A549 (cell line): ENCODE measurements around the gene NDUFAF3. TPM values are rescaled to one million over a fixed set of nuclear protein-coding genes. Genes with fewer than 3 reads are reported as not detected.

Experiments
- ATAC-seq, 2 experiments: fragments of 200-7000 bp in 1 of 2; fragments of >200 bp in 1 of 2; cut with Nextera tagmentation in 1 of 2; cut with Tn5 transposase in 1 of 2; 3 replicates each; pipeline versions ENCODE4 v1.8.0 to v1.9.1; 2018 to 2020; ENCODE audit warnings: mild to moderate bottlenecking in 1 of 2, moderate library complexity in 1 of 2
- CTCF ChIA-PET: fragments of 300-600 bp; sonication (Branson Sonifier 250); formaldehyde crosslinking; extraction: SDS; loops from one replicate; lab custom pipeline; 2021; ENCODE audit warnings: antibody characterized with exemption, inconsistent platforms; lab: Yijun Ruan, JAX
- POLR2A ChIA-PET: fragments of 350-600 bp; formaldehyde crosslinking; extraction: SDS; loops from one replicate; lab custom pipeline; 2021; ENCODE audit warnings: antibody characterized with exemption, inconsistent platforms; lab: Yijun Ruan, JAX
- DNase-seq, 2 experiments: peaks; one replicate each; pipeline versions ENCODE4 v3.0.0 to v3.0.0-alpha.2; 2011 to 2016; ENCODE audit warnings: low read depth in 1 of 2, low spot score in 1 of 2
- FAIRE-seq: peaks from 2 replicates; lab custom pipeline; 2011; peaks lifted over from hg19 to GRCh38; lab: Jason Lieb, UNC
- H3K27ac ChIP-seq, 2 experiments: fragments of >200 bp; sonication (Bioruptor Twin); formaldehyde crosslinking; 3 replicates each; pipeline ENCODE4 v1.5.1; 2016 to 2017
- H3K4me1 ChIP-seq: fragments of >200 bp; sonication (Bioruptor Twin); formaldehyde crosslinking; 3 replicates; pipeline ENCODE4 v1.6.1; 2016
- H3K4me2 ChIP-seq: fragments of >200 bp; sonication (Bioruptor Twin); formaldehyde crosslinking; 3 replicates; pipeline ENCODE4 v1.6.1; 2016
- H3K4me3 ChIP-seq: fragments of >200 bp; sonication (Bioruptor Twin); formaldehyde crosslinking; 3 replicates; pipeline ENCODE4 v1.5.1; 2016
- H3K9me3 ChIP-seq: fragments of >200 bp; sonication (Bioruptor Twin); formaldehyde crosslinking; 3 replicates; pipeline ENCODE4 v1.6.1; 2016
- BCL3 ChIP-seq: fragments of >200 bp; sonication (Bioruptor Twin); formaldehyde crosslinking; IDR thresholded peaks from 3 replicates; pipeline ENCODE4 v1.6.1; 2016
- BHLHE40 ChIP-seq: IDR thresholded peaks from 2 replicates; pipeline ENCODE4 v1.6.1; 2012; ENCODE audit warnings: low read depth, low read length, inconsistent platforms
- CBX2 ChIP-seq: fragments of 200-600 bp; sonication (generic); IDR thresholded peaks from 2 replicates; pipeline ENCODE4 v1.6.1; 2016; ENCODE audit warnings: low read depth, mild to moderate bottlenecking, borderline replicate concordance
- CEBPB ChIP-seq, 2 experiments: fragments of >200 bp in 1 of 2; sonication (Bioruptor Twin) in 1 of 2; formaldehyde crosslinking in 1 of 2; IDR thresholded peaks; 2 replicates each; pipeline ENCODE4 v1.6.1; 2012 to 2016
- CHD2 ChIP-seq: fragments of 150-350 bp; IDR thresholded peaks from 2 replicates; pipeline ENCODE4 v1.6.1; 2014; ENCODE audit warnings: low read length; ENCODE audit not compliant: partially characterized antibody
- CHD4 ChIP-seq: fragments of 200-600 bp; sonication (generic); IDR thresholded peaks from 2 replicates; pipeline ENCODE4 v1.6.1; 2016; ENCODE audit warnings: antibody characterized with exemption, mild to moderate bottlenecking, borderline replicate concordance
- EHF ChIP-seq: fragments of 250-450 bp; sonication (Bioruptor Pico); IDR thresholded peaks from 2 replicates; pipeline ENCODE4 v1.5.0; 2020; ENCODE audit warnings: mild to moderate bottlenecking
- FOSB ChIP-seq: fragments of 250-450 bp; sonication (Bioruptor Pico); IDR thresholded peaks from 2 replicates; pipeline ENCODE4 v1.5.0; 2020; ENCODE audit warnings: mild to moderate bottlenecking, moderate library complexity
- HEYL ChIP-seq: fragments of 250-450 bp; sonication (Bioruptor Pico); IDR thresholded peaks from 2 replicates; pipeline ENCODE4 v1.8.0; 2021; ENCODE audit warnings: mild to moderate bottlenecking, moderate library complexity
- HOXA7 ChIP-seq: fragments of 250-450 bp; sonication (Bioruptor Pico); IDR thresholded peaks from 2 replicates; pipeline ENCODE4 v1.5.0; 2020; ENCODE audit warnings: mild to moderate bottlenecking, moderate library complexity
- HOXB5 ChIP-seq: fragments of 250-450 bp; sonication (Bioruptor Pico); IDR thresholded peaks from 2 replicates; pipeline ENCODE4 v1.5.0; 2020; ENCODE audit warnings: mild to moderate bottlenecking, moderate library complexity
- JUN ChIP-seq, 2 experiments: fragments of >200 bp; sonication (Bioruptor Twin); formaldehyde crosslinking; IDR thresholded peaks; 2 replicates in 1 of 2; 3 replicates in 1 of 2; pipeline ENCODE4 v1.6.1; 2016 to 2017
- JUNB ChIP-seq: fragments of >200 bp; sonication (Bioruptor Twin); formaldehyde crosslinking; IDR thresholded peaks from 2 replicates; pipeline ENCODE4 v1.6.1; 2016
- KDM1A ChIP-seq: fragments of 200-600 bp; sonication (generic); IDR thresholded peaks from 2 replicates; pipeline ENCODE4 v1.6.1; 2016; ENCODE audit warnings: low read depth, mild to moderate bottlenecking
- KDM5A ChIP-seq: fragments of 200-600 bp; sonication (generic); IDR thresholded peaks from 2 replicates; pipeline ENCODE4 v1.6.1; 2016; ENCODE audit warnings: antibody characterized with exemption, mild to moderate bottlenecking
- MAFK ChIP-seq: fragments of 450-650 bp; IDR thresholded peaks from 2 replicates; pipeline ENCODE4 v1.6.1; 2014; ENCODE audit not compliant: partially characterized antibody
- MAX ChIP-seq: IDR thresholded peaks from 2 replicates; pipeline ENCODE4 v1.6.1; 2012
- MYC ChIP-seq: IDR thresholded peaks from 2 replicates; pipeline ENCODE4 v1.6.1; 2012; ENCODE audit warnings: mild to moderate bottlenecking, inconsistent platforms, low read length, improper control_type of control experiment, borderline replicate concordance
- NFE2L2 ChIP-seq: fragments of 150-350 bp; conservative IDR thresholded peaks from 2 replicates; pipeline ENCODE4 v1.6.1; 2014; ENCODE audit warnings: low read length
- POLR2A ChIP-seq: IDR thresholded peaks from 2 replicates; pipeline ENCODE4 v1.6.1; 2012; ENCODE audit warnings: mild to moderate bottlenecking, low read length
- RAD21 ChIP-seq, 2 experiments: fragments of >200 bp in 1 of 2; sonication (Bioruptor Twin) in 1 of 2; formaldehyde crosslinking in 1 of 2; IDR thresholded peaks in 1 of 2; conservative IDR thresholded peaks in 1 of 2; 2 replicates in 1 of 2; 3 replicates in 1 of 2; pipeline ENCODE4 v1.6.1; 2012 to 2018; ENCODE audit warnings: inconsistent platforms in 1 of 2
- RARB ChIP-seq: fragments of 250-450 bp; sonication (Bioruptor Pico); IDR thresholded peaks from 2 replicates; pipeline ENCODE4 v1.8.0; 2021; ENCODE audit warnings: mild to moderate bottlenecking, moderate library complexity
- RCOR1 ChIP-seq: fragments of 150-350 bp; IDR thresholded peaks from 2 replicates; pipeline ENCODE4 v1.6.1; 2014; ENCODE audit warnings: antibody characterized with exemption, low read length, low read depth
- RFX5 ChIP-seq: fragments of 450-650 bp; IDR thresholded peaks from 2 replicates; pipeline ENCODE4 v1.7.1; 2014; ENCODE audit warnings: antibody characterized with exemption, mild to moderate bottlenecking, moderate library complexity
- RNF2 ChIP-seq: fragments of 200-600 bp; sonication (generic); IDR thresholded peaks from 2 replicates; pipeline ENCODE4 v1.6.1; 2016; ENCODE audit warnings: low read depth, mild to moderate bottlenecking, antibody characterized with exemption, moderate library complexity, borderline replicate concordance
- TP53 ChIP-seq: fragments of 250-450 bp; sonication (Bioruptor Pico); IDR thresholded peaks from 2 replicates; pipeline ENCODE4 v1.5.0; 2021; ENCODE audit warnings: mild to moderate bottlenecking, moderate library complexity
- ZNF302 ChIP-seq: fragments of 250-450 bp; sonication (Bioruptor Pico); IDR thresholded peaks from 2 replicates; pipeline ENCODE4 v1.9.0; 2021; ENCODE audit warnings: inconsistent platforms, mild to moderate bottlenecking, moderate library complexity
- ZSCAN20 ChIP-seq: fragments of 250-450 bp; sonication (Bioruptor Pico); IDR thresholded peaks from 2 replicates; pipeline ENCODE4 v1.8.0; 2022; ENCODE audit warnings: mild to moderate bottlenecking, moderate library complexity
- WGBS: methylation state at CpG from one replicate; pipeline ENCODE4 v1.1.6; 2017; ENCODE audit errors: missing lambda C conversion rate; 5-methylcytosine and 5-hydroxymethylcytosine counted together
- polyA plus RNA-seq, 4 experiments: library from polyadenylated mRNA; depleted of rRNA in 3 of 4; stranded (reverse); fragments of >200 nt; fragmentation: RNase III in 1 of 4; extraction: RNeasy Plus Mini Kit Qiagen cat#74134 plus additional on column Dnase treatment in 1 of 4; gene quantifications; 2 replicates in 3 of 4; 3 replicates in 1 of 4; pipeline ENCODE4 v1.2.3, GENCODE V29; 2011 to 2017
- TF ChIP-seq, protein P1 (sequence below): fragments of 150-350 bp; IDR thresholded peaks from 2 replicates; pipeline ENCODE4 v1.6.1; 2014; ENCODE audit warnings: low read depth, mild to moderate bottlenecking, low read length
- TF ChIP-seq, protein P2 (sequence below): fragments of 450-650 bp; IDR thresholded peaks from 2 replicates; pipeline ENCODE4 v1.6.1; 2014; ENCODE audit warnings: antibody characterized with exemption

NDUFAF3 gene
- polyA plus RNA-seq, 2 of the 4 experiments (the other 2 are of a cell fraction): 44.3 to 71.4 TPM

DNA sequence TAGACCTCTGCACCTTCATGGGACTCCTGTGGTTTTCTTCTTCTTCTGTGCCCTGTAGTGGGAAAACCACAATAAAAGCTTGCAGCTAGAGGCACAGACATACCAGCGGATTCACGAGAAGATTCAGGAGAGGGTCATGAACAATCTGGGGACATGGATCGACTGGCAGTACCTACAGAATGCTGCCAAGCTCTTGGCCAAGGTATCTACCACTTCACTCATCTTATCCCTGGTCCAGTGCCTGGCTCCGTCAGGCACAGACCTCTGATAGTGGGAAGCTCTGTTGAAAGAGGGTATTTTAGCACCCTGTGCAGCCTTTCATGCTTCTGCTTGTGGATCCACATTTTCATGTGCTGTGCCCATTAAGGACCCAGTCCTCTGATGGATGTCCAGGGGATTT is 41.6 kb upstream of the NDUFAF3 start:
- no peak for FAIRE-seq
- POLR2A ChIA-PET: no interaction called here
- TF ChIP-seq EHF (CRISPR knock-in tag) (no peak), HOXA7 (no peak), MAFK (no peak), RARB (no peak), POLR2A (no peak), RNF2 (no peak), CEBPB (IDR thresholded peaks at IDR 0.05) (no peak), BCL3 (no peak), RFX5 (no peak), CHD2 (no peak), NFE2L2 (no peak), MAX (no peak), MYC (no peak), JUN (IDR thresholded peaks at IDR 0.05) (no peak), HOXB5 (CRISPR knock-in tag) (no peak), CBX2 (no peak), RCOR1 (no peak), RAD21 (conservative IDR thresholded peaks at IDR 0.05 in 1 of 2, IDR thresholded peaks at IDR 0.05 in 1 of 2) (no peak)
- TF ChIP-seq, protein P1, sequence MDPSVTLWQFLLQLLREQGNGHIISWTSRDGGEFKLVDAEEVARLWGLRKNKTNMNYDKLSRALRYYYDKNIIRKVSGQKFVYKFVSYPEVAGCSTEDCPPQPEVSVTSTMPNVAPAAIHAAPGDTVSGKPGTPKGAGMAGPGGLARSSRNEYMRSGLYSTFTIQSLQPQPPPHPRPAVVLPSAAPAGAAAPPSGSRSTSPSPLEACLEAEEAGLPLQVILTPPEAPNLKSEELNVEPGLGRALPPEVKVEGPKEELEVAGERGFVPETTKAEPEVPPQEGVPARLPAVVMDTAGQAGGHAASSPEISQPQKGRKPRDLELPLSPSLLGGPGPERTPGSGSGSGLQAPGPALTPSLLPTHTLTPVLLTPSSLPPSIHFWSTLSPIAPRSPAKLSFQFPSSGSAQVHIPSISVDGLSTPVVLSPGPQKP: no peak
- TF ChIP-seq, protein P2, sequence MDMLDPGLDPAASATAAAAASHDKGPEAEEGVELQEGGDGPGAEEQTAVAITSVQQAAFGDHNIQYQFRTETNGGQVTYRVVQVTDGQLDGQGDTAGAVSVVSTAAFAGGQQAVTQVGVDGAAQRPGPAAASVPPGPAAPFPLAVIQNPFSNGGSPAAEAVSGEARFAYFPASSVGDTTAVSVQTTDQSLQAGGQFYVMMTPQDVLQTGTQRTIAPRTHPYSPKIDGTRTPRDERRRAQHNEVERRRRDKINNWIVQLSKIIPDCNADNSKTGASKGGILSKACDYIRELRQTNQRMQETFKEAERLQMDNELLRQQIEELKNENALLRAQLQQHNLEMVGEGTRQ: no peak

DNA sequence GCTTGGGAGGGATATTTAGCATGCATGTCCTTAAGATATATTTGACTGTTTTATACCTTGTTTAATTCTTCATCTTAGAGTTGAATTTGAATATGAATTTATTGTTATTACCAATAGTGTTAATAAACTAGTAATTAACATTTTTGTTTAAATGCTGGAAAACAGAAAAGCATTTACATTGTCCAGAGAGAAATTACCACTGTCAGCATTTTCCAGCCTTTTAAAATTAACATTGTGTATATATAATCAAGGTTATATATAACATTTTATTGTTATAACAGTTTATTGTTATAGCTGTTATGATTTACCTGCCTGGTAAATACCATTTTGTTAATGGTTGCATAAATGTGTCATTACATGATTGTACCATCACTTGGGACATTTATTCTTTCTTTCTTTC is 39.9 kb upstream of the NDUFAF3 start:
- no peak overlapping the region for H3K4me2 ChIP-seq
- ATAC-seq: no peak
- FAIRE-seq: no peak
- peak; percentile 75 for TF ChIP-seq MAFK
- no peak for TF ChIP-seq KDM1A
- no peaks in the 10 kb centered on the region for H3K4me1 ChIP-seq
- ChIA-PET CTCF (interaction anchor here (1.8 kb wide), 1 partner anchor 26 kb away, joined by 4 read pairs; no protein-coding TSS in a partner anchor), POLR2A (no interaction called here)
- no peaks in the 10 kb centered on the region for H3K9me3 ChIP-seq
- no peak overlapping the region for H3K4me3 ChIP-seq
- no peak for DNase-seq
- H3K27ac ChIP-seq: no peak overlapping the region

More for the DNA sequence above, 41.6 kb upstream of the NDUFAF3 start:
- CTCF ChIA-PET: interaction anchor here (1.1 to 1.8 kb wide), 2 partner anchors 28 to 43 kb away, joined by 3 to 4 read pairs; no protein-coding TSS in a partner anchor
- 77% methylated on average over 4 of the region's 4 CpGs for WGBS
- Histone ChIP-seq H3K27ac (no peak overlapping the region), H3K4me2 (no peak overlapping the region), H3K4me1 (no peaks in the 10 kb centered on the region), H3K4me3 (no peak overlapping the region), H3K9me3 (no peaks in the 10 kb centered on the region)
- DNase-seq (no peak), ATAC-seq (no peak; a peak in 1 of 6 replicates)

GRCh38 chr3:48982686-48983085 is 39.2 kb upstream of the NDUFAF3 start:
- Histone ChIP-seq H3K27ac (no peak overlapping the region), H3K4me3 (no peak overlapping the region), H3K9me3 (no peaks in the 10 kb centered on the region), H3K4me1 (no peaks in the 10 kb centered on the region), H3K4me2 (no peak overlapping the region)
- no peak for ATAC-seq
- 95% methylated on average over 5 of the region's 5 CpGs for WGBS
- TF ChIP-seq ZNF302 (CRISPR knock-in tag) (no peak), KDM5A (no peak), FOSB (CRISPR knock-in tag) (no peak), TP53 (CRISPR knock-in tag) (no peak), BHLHE40 (no peak), RFX5 (no peak), MYC (no peak), MAX (no peak), ZSCAN20 (no peak), JUNB (no peak), HEYL (no peak), CHD4 (no peak)
- FAIRE-seq: no peak
- ChIA-PET CTCF (no interaction called here), POLR2A (no interaction called here)
- no peak for DNase-seq
